ENCODE results near the gene ZNF821.

- no peak for TF ChIP-seq CREB1 (IDR thresholded peaks at IDR 0.05; ENCODE audit: low read depth)
- no peak for TF ChIP-seq HDAC2 (IDR thresholded peaks at IDR 0.05)
- TF ChIP-seq EP300 (IDR thresholded peaks at IDR 0.05; ENCODE audit: borderline replicate concordance in 1 of 2, control insufficient read depth in 1 of 2, low read depth in 2 of 2, low read length in 2 of 2): no peak
- TF ChIP-seq TARDBP (IDR thresholded peaks at IDR 0.05; ENCODE audit: borderline replicate concordance): no peak
- TF ChIP-seq CTCF (IDR thresholded peaks at IDR 0.05 in 2 of 3, conservative IDR thresholded peaks at IDR 0.05 in 1 of 3; ENCODE audit: control insufficient read depth in 2 of 3, extremely low read depth in 1 of 3, insufficient read depth in 1 of 3, low read depth in 3 of 3, low read length in 3 of 3): no peak
- no peak for TF ChIP-seq ATF2 (IDR thresholded peaks at IDR 0.05; ENCODE audit: low read length)
- no peak for TF ChIP-seq CHD4 (IDR thresholded peaks at IDR 0.05)
- no peak for TF ChIP-seq NFYA (IDR thresholded peaks at IDR 0.05; ENCODE audit: borderline replicate concordance, low read depth, low read length)
- TF ChIP-seq SIN3A (IDR thresholded peaks at IDR 0.05; ENCODE audit: low read depth, low read length): no peak
- TF ChIP-seq REST (IDR thresholded peaks at IDR 0.05; ENCODE audit: low read depth, low read length): no peak
- no peak for TF ChIP-seq ZNF622 (IDR thresholded peaks at IDR 0.05)
Measured at GRCh38 chr16:71847096-71847495, 36.9 kb downstream of the ZNF821 start.

Data from GM12878 (cell line).